T47D (cell line): ENCODE measurements around the gene RHBDF2.

Experiments used
- DNase-seq, 2 experiments: peaks; one replicate each; pipeline versions ENCODE4 v3.0.0 to v3.0.0-alpha.2; 2011 to 2012; ENCODE audit warnings: low read depth in 1 of 2, low spot score in 1 of 2
- JUND ChIP-seq: IDR thresholded peaks from 2 replicates; pipeline ENCODE4 v1.6.1; 2012; ENCODE audit warnings: low read depth
- in situ Hi-C: cut with HindIII; loops from 2 replicates; pipeline ENCODE4 v1.10.0; 2016; ENCODE audit warnings: low sequenced_read_pairs, low pct_unique_long_range_greater_than_20kb

RHBDF2 gene

GRCh38 chr17:76501018-76501826 is at the start of gene RHBDF2:
Gene RHBDF2 (minus strand): TSS chr17:76501423. CDS start chr17:76481524, 19,899 bp downstream.
- in situ Hi-C loops: no loop called here
- peak; percentile 94 to 99 for DNase-seq

GRCh38 chr17:76549539-76549938 is 48.3 kb upstream of the RHBDF2 start:
- TF ChIP-seq JUND: no peak
- DNase-seq: no peak
- in situ Hi-C loops: no loop called here

More at GRCh38 chr17:76501018-76501826, at the start of gene RHBDF2:
- no peak for TF ChIP-seq JUND

- in situ Hi-C loops: no loop called here
- DNase-seq: no peak
- no peak for TF ChIP-seq JUND
Observed at GRCh38 chr17:76549215-76549518, 47.9 kb upstream of the RHBDF2 start.

DNA sequence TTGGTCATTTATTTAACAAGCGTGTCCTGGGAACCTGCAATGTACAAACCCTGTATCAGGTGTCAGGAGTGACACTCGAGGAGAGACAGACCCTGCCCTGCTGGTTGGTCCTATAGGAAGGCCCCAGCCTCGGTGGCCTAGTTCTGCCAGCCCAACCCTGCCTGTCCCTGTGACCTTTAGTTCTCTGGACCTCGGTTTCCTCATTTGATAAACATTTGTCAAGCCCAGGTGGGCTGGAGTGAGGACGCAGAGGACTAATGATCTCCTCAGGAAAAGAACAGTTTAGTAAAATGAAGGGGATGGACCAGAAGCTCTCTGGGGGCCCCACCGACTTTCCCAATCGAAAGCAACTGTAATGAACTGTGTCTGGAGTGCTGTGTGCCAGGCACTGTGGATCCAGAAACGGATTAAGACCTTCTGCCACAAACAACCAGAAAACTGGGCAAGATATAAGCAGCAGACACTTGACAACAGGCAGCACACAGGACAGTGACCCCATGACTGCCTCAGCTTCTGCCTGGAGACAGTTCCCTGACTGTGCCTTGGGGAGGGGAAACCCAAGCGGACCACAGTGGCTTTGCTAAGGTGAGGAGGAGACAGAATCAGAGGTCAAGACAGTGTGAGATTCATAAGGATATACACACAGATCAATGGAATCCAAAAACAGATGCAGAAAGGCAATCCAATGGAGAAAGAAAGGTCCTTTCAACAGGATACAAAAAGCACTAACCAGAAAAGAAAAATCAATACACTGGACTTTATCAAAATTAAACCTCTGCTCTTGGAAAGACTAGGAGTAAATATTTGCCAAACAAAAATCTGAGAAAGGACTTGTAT is 47.4 kb upstream of the RHBDF2 start:
- no peak for DNase-seq
- in situ Hi-C loops: no loop called here
- no peak for TF ChIP-seq JUND

DNA sequence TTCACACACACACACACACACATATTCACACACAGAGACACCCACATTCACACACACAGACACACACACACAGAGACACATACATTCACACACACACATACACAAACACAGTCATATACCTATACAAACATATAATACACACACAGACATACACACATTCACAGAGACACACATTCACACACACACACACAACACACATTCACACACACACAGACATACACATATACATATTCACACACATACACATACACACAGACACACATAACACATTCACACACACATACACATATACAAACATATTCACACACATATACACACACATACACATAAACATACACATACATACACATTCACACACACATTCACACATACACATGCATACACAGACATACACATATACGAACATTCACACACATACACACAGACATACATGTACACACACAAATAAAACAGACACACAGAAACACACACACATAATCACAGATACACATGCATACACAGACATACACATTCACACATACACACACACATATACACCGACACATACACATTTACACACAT is 46.5 kb upstream of the RHBDF2 start:
- no peak for DNase-seq
- TF ChIP-seq JUND: no peak
- in situ Hi-C loops: no loop called here

- TF ChIP-seq JUND: no peak
- peak; percentile 64 to 77 for DNase-seq
- in situ Hi-C loops: no loop called here
Observed at GRCh38 chr17:76547183-76547641, 46.0 kb upstream of the RHBDF2 start.

- in situ Hi-C loops: no loop called here
- no peak for TF ChIP-seq JUND
- no peak for DNase-seq
Observed at GRCh38 chr17:76546556-76547182, 45.4 kb upstream of the RHBDF2 start.

GRCh38 chr17:76545918-76546555 is 44.8 kb upstream of the RHBDF2 start:
- no peak for DNase-seq
- in situ Hi-C loops: no loop called here
- no peak for TF ChIP-seq JUND

- no peak for DNase-seq
- in situ Hi-C loops: no loop called here
- no peak for TF ChIP-seq JUND
Observed at GRCh38 chr17:76544546-76545365, 43.5 kb upstream of the RHBDF2 start.

DNA sequence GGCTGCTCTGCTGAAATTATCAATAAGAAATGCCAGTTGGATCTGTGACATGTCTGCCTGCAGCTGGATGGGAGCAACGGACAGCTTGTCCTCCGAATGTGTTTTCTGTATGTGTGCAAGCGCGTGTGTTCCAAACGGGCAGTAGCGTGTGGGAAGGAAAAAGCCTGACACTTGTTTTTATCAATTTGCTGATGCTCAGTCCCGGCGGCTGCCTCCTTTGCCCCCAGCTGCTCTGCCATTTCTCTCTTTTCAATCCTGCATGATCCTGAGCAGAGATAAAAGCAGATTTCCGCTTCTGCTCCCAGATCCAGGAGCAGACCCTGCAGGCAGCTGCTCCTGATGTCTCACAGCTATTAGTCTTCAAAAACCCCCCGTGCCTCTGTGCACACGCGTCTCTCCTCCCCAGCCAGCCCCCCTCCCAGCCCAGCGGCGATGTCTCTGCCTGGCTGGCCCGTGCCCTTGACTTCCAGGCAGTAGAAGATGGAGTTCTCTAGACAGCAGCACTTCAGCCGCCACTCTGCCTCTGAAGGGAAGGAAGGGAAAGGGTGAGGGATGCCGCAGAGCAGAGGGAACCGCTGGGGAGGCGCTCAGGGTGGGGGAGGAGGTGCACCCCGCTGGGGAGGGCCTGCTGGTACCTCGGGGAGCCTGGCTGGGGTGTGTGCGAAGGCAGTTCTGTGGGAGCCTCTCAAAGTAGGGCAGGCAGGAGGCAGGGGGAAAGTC is 42.8 kb upstream of the RHBDF2 start:
- DNase-seq: no peak
- in situ Hi-C loops: no loop called here
- TF ChIP-seq JUND: no peak

DNA sequence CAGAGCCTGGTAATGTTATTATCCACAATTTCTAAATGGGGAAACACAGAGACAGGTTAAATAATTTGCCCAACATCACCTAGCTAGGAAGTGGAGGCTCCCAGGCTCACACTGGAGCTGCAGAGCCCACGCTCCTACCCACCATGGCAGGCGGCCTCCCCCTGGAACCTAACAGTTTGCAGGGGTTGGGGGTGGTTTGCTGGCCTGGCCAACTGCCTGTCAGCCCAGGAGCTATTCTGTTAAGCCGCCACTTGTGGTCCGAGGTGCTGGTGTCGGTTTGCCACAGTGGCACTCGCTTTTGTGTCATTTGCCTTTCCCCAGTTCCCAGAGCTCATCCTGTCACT is 42.2 kb upstream of the RHBDF2 start:
- in situ Hi-C loops: no loop called here

More for the DNA sequence above, 42.2 kb upstream of the RHBDF2 start:
- no peak for TF ChIP-seq JUND
- DNase-seq: no peak
